Right lobe of liver (tissue), 4 donors: Measurements from ENCODE around the gene GALNT14.

ENCODE experiments used
- CTCF ChIP-seq, 4 donors: fragments of 200-600 bp in 3 of 4; fragments of 450-650 bp in 1 of 4; IDR thresholded peaks; one replicate each; pipeline versions ENCODE4 v1.5.1 to v1.8.0; 2016 to 2022; ENCODE audit warnings: antibody characterized with exemption in 4 of 4, mild to moderate bottlenecking in 2 of 4
- POLR2A ChIP-seq: fragments of 450-650 bp; IDR thresholded peaks from one replicate; pipeline ENCODE4 v1.6.1; 2017; ENCODE audit warnings: antibody characterized with exemption, mild to moderate bottlenecking
- donor health status: DM: no; HTN: no; CAD: no.
- donor health status: DM: no; HTN: no; CAD: no.
- donor health status: DM: no; HTN: yes; CAD: no.

- TF ChIP-seq CTCF (IDR thresholded peaks at IDR 0.05) (no peak), POLR2A (no peak)
These were observed 10.3 kb upstream of the GALNT14 start for GRCh38 chr2:31148514-31148913.
